ENCODE results near the gene B4GAT1. TPM values are rescaled to one million over a fixed set of nuclear protein-coding genes. Genes with fewer than 3 reads are reported as not detected.

The B4GAT1 gene
- total and polyA plus RNA-seq, 2 experiments from 2014 or later: 40.8 to 41.5 TPM

DNA sequence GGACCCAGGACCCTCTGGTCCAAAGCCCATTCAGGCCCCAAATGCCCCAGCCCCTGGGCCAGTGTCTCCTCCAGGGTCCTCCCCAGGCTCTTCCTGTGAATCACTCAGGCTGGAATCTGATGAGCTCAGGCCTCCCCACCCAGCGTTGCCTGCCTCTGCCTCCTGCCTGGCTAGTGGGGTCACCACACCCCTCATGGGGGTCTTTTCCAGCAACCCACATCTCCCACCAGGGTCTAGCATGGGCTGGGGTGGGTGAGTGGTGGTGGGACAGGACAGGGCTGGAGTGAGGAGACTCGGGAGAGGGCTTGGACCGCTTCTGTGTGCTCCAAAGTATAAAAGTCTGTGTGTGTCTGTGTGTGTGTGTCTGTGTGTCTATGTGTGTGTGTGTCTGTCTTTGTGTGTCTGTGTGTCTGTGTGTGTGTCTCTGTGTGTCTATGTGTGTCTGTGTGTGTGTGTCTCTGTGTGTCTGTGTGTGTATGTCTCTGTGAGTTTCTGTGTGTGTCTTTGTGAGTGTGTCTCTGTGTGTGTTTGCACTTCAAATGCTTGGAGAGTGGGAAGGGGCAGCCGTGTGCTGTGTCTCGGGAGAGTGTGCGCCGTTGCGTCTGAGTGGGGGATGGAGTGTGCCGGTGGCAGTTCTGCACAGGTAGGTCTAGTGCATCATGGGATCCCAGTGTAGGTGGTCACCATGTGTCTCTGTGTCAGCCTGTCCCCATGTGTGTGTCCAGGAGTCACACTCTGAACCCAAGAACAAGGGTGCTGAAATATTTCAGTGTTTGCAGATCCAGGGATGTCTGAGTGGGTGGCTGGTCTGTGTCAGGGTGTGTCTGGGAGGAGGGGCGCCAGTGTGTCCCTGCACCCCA is 20.0 kb downstream of the B4GAT1 start:
- no peak for TF ChIP-seq EZH2phosphoT487 (IDR thresholded peaks at IDR 0.05; ENCODE audit: low read depth, severe bottlenecking, unreplicated experiment)
- no peak for TF ChIP-seq EZH2 (IDR thresholded peaks at IDR 0.05; ENCODE audit: borderline replicate concordance)
- TF ChIP-seq, protein P1, sequence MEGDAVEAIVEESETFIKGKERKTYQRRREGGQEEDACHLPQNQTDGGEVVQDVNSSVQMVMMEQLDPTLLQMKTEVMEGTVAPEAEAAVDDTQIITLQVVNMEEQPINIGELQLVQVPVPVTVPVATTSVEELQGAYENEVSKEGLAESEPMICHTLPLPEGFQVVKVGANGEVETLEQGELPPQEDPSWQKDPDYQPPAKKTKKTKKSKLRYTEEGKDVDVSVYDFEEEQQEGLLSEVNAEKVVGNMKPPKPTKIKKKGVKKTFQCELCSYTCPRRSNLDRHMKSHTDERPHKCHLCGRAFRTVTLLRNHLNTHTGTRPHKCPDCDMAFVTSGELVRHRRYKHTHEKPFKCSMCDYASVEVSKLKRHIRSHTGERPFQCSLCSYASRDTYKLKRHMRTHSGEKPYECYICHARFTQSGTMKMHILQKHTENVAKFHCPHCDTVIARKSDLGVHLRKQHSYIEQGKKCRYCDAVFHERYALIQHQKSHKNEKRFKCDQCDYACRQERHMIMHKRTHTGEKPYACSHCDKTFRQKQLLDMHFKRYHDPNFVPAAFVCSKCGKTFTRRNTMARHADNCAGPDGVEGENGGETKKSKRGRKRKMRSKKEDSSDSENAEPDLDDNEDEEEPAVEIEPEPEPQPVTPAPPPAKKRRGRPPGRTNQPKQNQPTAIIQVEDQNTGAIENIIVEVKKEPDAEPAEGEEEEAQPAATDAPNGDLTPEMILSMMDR (IDR thresholded peaks at IDR 0.05; ENCODE audit: poor library complexity): no peak
- Histone ChIP-seq H4K20me1 (ENCODE audit: insufficient read depth, poor library complexity, severe bottlenecking) (no peaks in the 10 kb centered on the region), H3K4me2 (peak overlapping the region; percentile 53), H3K9me3 (ENCODE audit: low read depth) (no peaks in the 10 kb centered on the region), H3K4me3 (no peak overlapping the region), H3K36me3 (replicated peaks; ENCODE audit: insufficient read depth, low read depth) (no peaks in the 10 kb centered on the region), H3K9me2 (replicated peaks; ENCODE audit: insufficient read depth) (no peaks in the 10 kb centered on the region), H3K4me1 (ENCODE audit: insufficient read depth) (peaks cover 46% of the 10 kb centered on the region), H3K27me3 (no peaks in the 10 kb centered on the region), H2AFZ (no peak overlapping the region), H3K27ac (peak overlapping the region; percentile 94), H3K79me2 (no peaks in the 10 kb centered on the region)
- 81% methylated on average over 10 of the region's 10 CpGs for WGBS (ENCODE audit: low lambda C conversion rate, missing lambda C conversion rate)
- peak; percentile 56 for DNase-seq (ENCODE audit: low spot score)

DNA sequence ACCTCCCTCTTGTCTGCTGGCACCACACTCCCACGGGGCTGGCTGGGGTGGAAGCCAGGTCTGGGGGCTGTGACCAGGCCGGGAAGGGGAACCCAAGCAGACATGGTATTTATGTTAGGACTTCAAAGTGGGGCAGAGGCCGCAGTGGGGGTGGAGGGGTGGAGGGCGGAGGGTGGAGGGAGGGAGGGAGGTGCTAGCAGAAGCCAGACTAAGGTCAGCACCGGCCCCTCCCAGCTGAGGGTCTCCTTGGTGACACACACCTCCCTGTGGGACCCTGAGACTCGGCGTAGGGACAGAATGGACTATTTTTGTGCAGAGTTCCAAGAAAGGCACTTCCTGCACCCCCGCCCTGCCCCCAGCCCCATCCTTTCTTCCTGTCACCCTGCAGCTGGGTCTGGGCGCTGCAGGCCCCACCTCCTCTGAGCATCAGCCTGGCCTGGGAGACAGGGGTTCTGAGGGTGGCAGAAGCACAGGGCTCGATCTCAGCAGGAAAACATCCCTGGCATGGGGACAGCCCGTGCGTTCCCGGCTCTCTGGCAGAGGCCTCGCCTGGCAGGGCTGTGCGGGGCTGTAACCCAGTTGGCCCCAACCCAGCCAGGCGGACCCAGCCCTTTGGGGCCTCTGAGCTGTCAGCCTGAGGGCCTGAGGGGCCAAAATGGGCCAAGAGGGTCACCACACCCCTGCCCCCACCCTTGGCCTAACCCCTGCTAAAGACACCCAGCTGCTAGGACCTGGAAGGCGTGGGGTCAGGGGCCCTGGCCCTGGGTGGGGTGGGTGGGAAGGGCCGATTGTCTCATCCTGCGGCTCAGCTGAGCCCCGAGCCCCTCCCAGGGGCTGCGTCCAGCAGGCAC is 20.9 kb downstream of the B4GAT1 start:
- Histone ChIP-seq H3K9me2 (replicated peaks; ENCODE audit: insufficient read depth) (no peaks in the 10 kb centered on the region), H4K20me1 (ENCODE audit: insufficient read depth, poor library complexity, severe bottlenecking) (no peaks in the 10 kb centered on the region), H3K27me3 (no peaks in the 10 kb centered on the region), H3K4me3 (no peak overlapping the region), H3K27ac (peak overlapping the region; percentile 94), H3K9me3 (ENCODE audit: low read depth) (no peaks in the 10 kb centered on the region), H3K4me1 (ENCODE audit: insufficient read depth) (peaks cover 46% of the 10 kb centered on the region), H2AFZ (no peak overlapping the region), H3K4me2 (peak overlapping the region; percentile 53), H3K36me3 (replicated peaks; ENCODE audit: insufficient read depth, low read depth) (no peaks in the 10 kb centered on the region), H3K79me2 (no peaks in the 10 kb centered on the region)
- 38% methylated on average over 14 of the region's 21 CpGs for WGBS (ENCODE audit: low lambda C conversion rate, missing lambda C conversion rate)
- DNase-seq (ENCODE audit: low spot score): peak; percentile 56
- TF ChIP-seq EZH2phosphoT487 (IDR thresholded peaks at IDR 0.05; ENCODE audit: low read depth, severe bottlenecking, unreplicated experiment): no peak
- TF ChIP-seq, protein P1 (IDR thresholded peaks at IDR 0.05; ENCODE audit: poor library complexity): no peak

DNA sequence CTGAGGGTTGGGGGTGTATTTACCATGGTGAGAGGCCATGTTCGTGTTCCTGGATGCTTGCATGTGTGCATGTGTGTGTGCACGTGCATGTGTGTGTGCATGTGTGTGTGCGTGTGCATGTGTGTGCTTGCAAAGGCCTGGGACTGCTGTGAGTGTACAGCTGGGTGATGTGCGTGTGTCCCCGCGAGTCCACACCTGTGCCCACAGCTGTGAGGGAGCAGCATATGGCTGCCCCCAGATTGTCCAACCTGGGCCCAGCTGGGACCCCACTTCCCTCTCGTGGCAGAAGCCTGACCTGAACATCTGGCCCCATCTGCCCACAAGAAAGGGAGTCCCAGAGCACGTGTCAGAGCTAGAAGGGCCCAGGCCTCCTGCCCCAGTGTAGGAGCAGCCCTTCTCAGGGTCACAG is 22.2 kb downstream of the B4GAT1 start:
- H3K9me2 ChIP-seq (replicated peaks; ENCODE audit: insufficient read depth): no peaks in the 10 kb centered on the region
- DNase-seq (ENCODE audit: low spot score): no peak
- no peaks in the 10 kb centered on the region for H3K36me3 ChIP-seq (replicated peaks; ENCODE audit: insufficient read depth, low read depth)
- H3K4me1 ChIP-seq (ENCODE audit: insufficient read depth): peaks cover 46% of the 10 kb centered on the region
- 85% methylated on average over 8 of the region's 8 CpGs for WGBS (ENCODE audit: low lambda C conversion rate, missing lambda C conversion rate)
- H3K27ac ChIP-seq: peak overlapping the region; percentile 94
- H2AFZ ChIP-seq: no peak overlapping the region
- TF ChIP-seq EZH2phosphoT487 (IDR thresholded peaks at IDR 0.05; ENCODE audit: low read depth, severe bottlenecking, unreplicated experiment): no peak
- TF ChIP-seq, protein P1 (IDR thresholded peaks at IDR 0.05; ENCODE audit: poor library complexity): no peak
- TF ChIP-seq EZH2 (IDR thresholded peaks at IDR 0.05; ENCODE audit: borderline replicate concordance): no peak
- no peaks in the 10 kb centered on the region for H4K20me1 ChIP-seq (ENCODE audit: insufficient read depth, poor library complexity, severe bottlenecking)
- no peaks in the 10 kb centered on the region for H3K9me3 ChIP-seq (ENCODE audit: low read depth)
- no peak overlapping the region for H3K4me2 ChIP-seq
- H3K79me2 ChIP-seq: no peaks in the 10 kb centered on the region
- H3K27me3 ChIP-seq: no peaks in the 10 kb centered on the region
- no peak overlapping the region for H3K4me3 ChIP-seq
